Measurements from ENCODE around the gene HSP90AB1. TPM values are rescaled to one million over a fixed set of nuclear protein-coding genes. Genes with fewer than 3 reads are reported as not detected.

The HSP90AB1 gene
- total and polyA plus RNA-seq, 2 experiments from 2014 or later, result 440 to 891 TPM

DNA sequence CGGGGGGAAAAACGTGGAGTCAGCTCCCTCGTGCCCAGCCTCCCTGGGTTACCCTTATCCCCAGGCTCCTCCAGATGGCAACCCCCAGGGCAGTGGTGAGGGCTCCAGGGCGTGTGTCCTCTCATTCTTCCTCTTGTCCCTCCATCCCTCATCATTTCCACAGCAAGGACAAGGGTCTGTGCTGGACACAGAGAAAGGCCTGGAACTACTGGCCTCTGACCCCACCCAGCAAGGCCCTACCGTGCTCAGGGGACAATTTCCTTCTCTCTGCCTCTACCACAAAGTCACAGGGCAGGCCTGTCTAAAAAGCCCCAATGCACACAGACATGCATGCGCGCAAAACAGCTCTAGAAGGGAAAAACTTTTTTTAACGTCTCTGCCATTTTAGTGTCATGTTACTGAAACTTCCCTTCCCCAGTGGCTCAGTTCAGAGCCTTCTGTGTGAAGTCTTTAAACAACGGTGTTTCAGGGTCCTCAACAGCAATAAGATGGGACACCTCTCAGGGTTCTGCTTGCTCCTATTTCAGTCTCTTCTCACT, 11.5 kb downstream of the HSP90AB1 start:
- no peaks in the 10 kb centered on the region for H3K27me3 ChIP-seq
- no peaks in the 10 kb centered on the region for H3K9me2 ChIP-seq (replicated peaks; ENCODE audit: insufficient read depth)
- peaks cover 16% of the 10 kb centered on the region for H3K4me1 ChIP-seq (ENCODE audit: insufficient read depth)
- H3K4me3 ChIP-seq, result no peak overlapping the region
- 88% methylated on average over 9 of the region's 9 CpGs for WGBS (ENCODE audit: low lambda C conversion rate, missing lambda C conversion rate)
- no peak overlapping the region for H2AFZ ChIP-seq
- no peaks in the 10 kb centered on the region for H3K9me3 ChIP-seq (ENCODE audit: low read depth)
- no peak overlapping the region for H3K4me2 ChIP-seq
- no peaks in the 10 kb centered on the region for H3K36me3 ChIP-seq (replicated peaks; ENCODE audit: insufficient read depth, low read depth)
- no peak for DNase-seq (ENCODE audit: low spot score)
- TF ChIP-seq, protein P1, sequence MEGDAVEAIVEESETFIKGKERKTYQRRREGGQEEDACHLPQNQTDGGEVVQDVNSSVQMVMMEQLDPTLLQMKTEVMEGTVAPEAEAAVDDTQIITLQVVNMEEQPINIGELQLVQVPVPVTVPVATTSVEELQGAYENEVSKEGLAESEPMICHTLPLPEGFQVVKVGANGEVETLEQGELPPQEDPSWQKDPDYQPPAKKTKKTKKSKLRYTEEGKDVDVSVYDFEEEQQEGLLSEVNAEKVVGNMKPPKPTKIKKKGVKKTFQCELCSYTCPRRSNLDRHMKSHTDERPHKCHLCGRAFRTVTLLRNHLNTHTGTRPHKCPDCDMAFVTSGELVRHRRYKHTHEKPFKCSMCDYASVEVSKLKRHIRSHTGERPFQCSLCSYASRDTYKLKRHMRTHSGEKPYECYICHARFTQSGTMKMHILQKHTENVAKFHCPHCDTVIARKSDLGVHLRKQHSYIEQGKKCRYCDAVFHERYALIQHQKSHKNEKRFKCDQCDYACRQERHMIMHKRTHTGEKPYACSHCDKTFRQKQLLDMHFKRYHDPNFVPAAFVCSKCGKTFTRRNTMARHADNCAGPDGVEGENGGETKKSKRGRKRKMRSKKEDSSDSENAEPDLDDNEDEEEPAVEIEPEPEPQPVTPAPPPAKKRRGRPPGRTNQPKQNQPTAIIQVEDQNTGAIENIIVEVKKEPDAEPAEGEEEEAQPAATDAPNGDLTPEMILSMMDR (IDR thresholded peaks at IDR 0.05; ENCODE audit: poor library complexity), result no peak
- TF ChIP-seq EZH2phosphoT487 (IDR thresholded peaks at IDR 0.05; ENCODE audit: low read depth, severe bottlenecking, unreplicated experiment) (no peak), EZH2 (IDR thresholded peaks at IDR 0.05; ENCODE audit: borderline replicate concordance) (no peak)
- H3K79me2 ChIP-seq, result peaks cover 35% of the 10 kb centered on the region
- H3K27ac ChIP-seq, result no peak overlapping the region
- H4K20me1 ChIP-seq (ENCODE audit: insufficient read depth, poor library complexity, severe bottlenecking), result peaks cover 22% of the 10 kb centered on the region

DNA sequence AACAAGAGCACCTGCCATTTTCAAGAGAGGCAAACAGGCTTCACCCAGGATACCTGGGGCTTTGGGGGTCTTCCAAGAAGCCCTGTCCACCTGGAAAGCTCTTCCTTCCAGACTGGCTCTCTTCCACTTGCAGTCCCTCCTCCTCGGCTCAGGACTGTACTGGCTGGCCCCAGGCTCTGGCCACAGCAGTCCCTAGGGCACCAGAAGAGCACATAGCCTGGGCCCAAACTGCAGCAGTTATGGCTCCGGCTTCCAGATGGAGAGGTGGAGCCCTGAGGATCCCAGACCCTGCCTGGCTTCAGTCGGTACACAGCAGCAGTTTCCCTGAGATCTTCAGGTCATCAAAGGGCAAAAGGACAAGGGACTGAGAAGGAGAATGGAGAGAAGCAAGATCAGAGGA, 12.0 kb downstream of the HSP90AB1 start:
- 96% methylated on average over 3 of the region's 3 CpGs for WGBS (ENCODE audit: low lambda C conversion rate, missing lambda C conversion rate)
- no peak for DNase-seq (ENCODE audit: low spot score)
- Histone ChIP-seq H3K27ac (no peak overlapping the region), H3K9me2 (replicated peaks; ENCODE audit: insufficient read depth) (no peaks in the 10 kb centered on the region), H3K36me3 (replicated peaks; ENCODE audit: insufficient read depth, low read depth) (no peaks in the 10 kb centered on the region), H3K27me3 (no peaks in the 10 kb centered on the region), H3K4me3 (no peak overlapping the region), H3K4me2 (no peak overlapping the region), H4K20me1 (ENCODE audit: insufficient read depth, poor library complexity, severe bottlenecking) (peaks cover 17% of the 10 kb centered on the region), H3K4me1 (ENCODE audit: insufficient read depth) (peaks cover 21% of the 10 kb centered on the region), H3K9me3 (ENCODE audit: low read depth) (no peaks in the 10 kb centered on the region), H2AFZ (no peak overlapping the region), H3K79me2 (peaks cover 36% of the 10 kb centered on the region)
- no peak for TF ChIP-seq EZH2phosphoT487 (IDR thresholded peaks at IDR 0.05; ENCODE audit: low read depth, severe bottlenecking, unreplicated experiment)
- no peak for TF ChIP-seq EZH2 (IDR thresholded peaks at IDR 0.05; ENCODE audit: borderline replicate concordance)
- TF ChIP-seq, protein P1 (IDR thresholded peaks at IDR 0.05; ENCODE audit: poor library complexity), result no peak

DNA sequence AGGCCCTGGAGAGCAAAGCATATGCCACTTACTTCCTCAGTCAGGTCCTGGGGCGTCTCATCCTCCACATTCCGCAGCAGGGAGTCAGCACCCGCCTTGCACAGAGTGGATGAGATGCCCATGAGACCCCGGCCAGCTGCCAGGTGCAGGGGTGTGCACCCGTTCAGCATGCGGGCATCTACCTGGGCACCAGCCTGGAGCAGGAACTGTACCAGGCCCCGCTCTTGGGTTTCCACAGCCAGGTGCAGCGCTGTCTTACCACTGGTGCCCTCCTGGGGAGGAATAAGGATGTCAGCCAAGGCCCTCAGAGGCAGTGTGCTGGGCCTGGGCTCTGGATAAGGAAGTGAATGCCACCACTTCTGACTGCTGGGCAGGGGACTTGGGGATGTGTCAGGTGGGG, 13.1 kb downstream of the HSP90AB1 start:
- Histone ChIP-seq H4K20me1 (ENCODE audit: insufficient read depth, poor library complexity, severe bottlenecking) (peaks cover 10% of the 10 kb centered on the region), H3K36me3 (replicated peaks; ENCODE audit: insufficient read depth, low read depth) (no peaks in the 10 kb centered on the region)
- WGBS (ENCODE audit: low lambda C conversion rate, missing lambda C conversion rate), result 95% methylated on average over 8 of the region's 8 CpGs

More for the DNA sequence above, 13.1 kb downstream of the HSP90AB1 start:
- Histone ChIP-seq H3K4me1 (ENCODE audit: insufficient read depth) (peaks cover 28% of the 10 kb centered on the region), H3K9me3 (ENCODE audit: low read depth) (no peaks in the 10 kb centered on the region), H2AFZ (no peak overlapping the region), H3K79me2 (peaks cover 39% of the 10 kb centered on the region), H3K27me3 (no peaks in the 10 kb centered on the region), H3K9me2 (replicated peaks; ENCODE audit: insufficient read depth) (no peaks in the 10 kb centered on the region), H3K4me2 (no peak overlapping the region), H3K4me3 (no peak overlapping the region), H3K27ac (no peak overlapping the region)
- TF ChIP-seq, protein P1 (IDR thresholded peaks at IDR 0.05; ENCODE audit: poor library complexity), result no peak
- TF ChIP-seq EZH2phosphoT487 (IDR thresholded peaks at IDR 0.05; ENCODE audit: low read depth, severe bottlenecking, unreplicated experiment) (no peak), EZH2 (IDR thresholded peaks at IDR 0.05; ENCODE audit: borderline replicate concordance) (no peak)
- DNase-seq (ENCODE audit: low spot score), result no peak

Measured in hepatocyte (in vitro differentiated cells).